GM03348 (cell line): ENCODE measurements around the gene CD14.
"Not testable (repeated sequence)": the region's sequence is repeated elsewhere in the genome, so short reads cannot be mapped to it uniquely, and the experiment has no call there.

ENCODE experiments used
- DNase-seq: peaks from one replicate; pipeline ENCODE4 v3.0.0; 2012; ENCODE audit warnings: low spot score

CD14 gene

GRCh38 chr5:140595538-140596300 is 37.3 kb downstream of the CD14 start:
- DNase-seq, result no peak

DNA sequence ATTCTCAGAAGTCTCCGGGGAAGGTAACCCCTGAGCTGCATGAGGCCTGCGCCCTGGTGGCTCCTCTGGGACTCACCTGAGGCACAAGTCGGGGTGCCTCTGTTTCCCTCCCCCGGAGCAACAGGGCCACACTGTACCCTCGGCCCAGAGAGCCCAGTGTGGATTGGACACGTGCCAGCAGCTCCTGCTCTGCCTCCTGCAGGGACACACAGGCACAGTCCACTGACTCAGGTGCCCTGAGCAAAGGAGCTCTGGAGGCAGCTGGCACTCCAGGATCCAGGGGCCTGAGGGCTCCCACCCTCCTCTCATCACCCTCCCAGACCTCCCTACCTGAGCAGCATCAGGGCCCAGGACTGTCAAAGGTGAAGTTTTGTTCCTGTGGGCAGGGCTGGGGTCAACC is 38.8 kb downstream of the CD14 start:
- DNase-seq, result no peak

- not testable (repeated sequence) for DNase-seq
These were observed 39.9 kb downstream of the CD14 start for GRCh38 chr5:140593070-140593469.

GRCh38 chr5:140591747-140592372 is 41.1 kb downstream of the CD14 start:
- DNase-seq, result peak; percentile 67

GRCh38 chr5:140590861-140591260 is 42.1 kb downstream of the CD14 start:
- no peak for DNase-seq

- peak; percentile 69 for DNase-seq
These were observed 44.5 kb downstream of the CD14 start for GRCh38 chr5:140588311-140589070.

DNA sequence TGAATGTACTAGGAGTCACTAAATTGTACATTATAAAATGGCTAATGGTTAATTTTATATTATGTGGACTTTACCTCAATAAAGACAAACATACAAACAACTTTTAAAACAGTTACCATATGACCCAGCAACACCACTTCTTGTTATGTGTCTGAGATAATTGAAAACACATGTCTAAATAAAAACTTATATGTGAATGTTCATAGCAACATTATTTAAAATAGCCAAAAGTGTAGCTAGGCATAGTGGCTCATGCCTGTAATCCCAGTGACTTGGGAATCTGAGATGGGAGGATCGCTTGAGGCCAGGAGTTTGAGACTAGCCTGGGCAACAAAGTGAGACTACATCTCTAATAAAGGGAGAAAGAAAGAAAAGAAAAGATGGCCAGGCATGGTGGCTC is 45.5 kb downstream of the CD14 start:
- DNase-seq, result no peak
